K562 (cell line): ENCODE measurements around the gene PCDHGB7. TPM values are rescaled to one million over a fixed set of nuclear protein-coding genes. Genes with fewer than 3 reads are reported as not detected.
"Not testable (repeated sequence)": the region's sequence is repeated elsewhere in the genome, so short reads cannot be mapped to it uniquely, and the experiment has no call there.

Source experiments
- ATAC-seq: fragments of 200-7000 bp; cut with Tn5 transposase; 3 replicates; pipeline ENCODE4 v1.9.1; 2020; ENCODE audit warnings: moderate library complexity
- BruUV-seq: library from RNA; stranded (reverse); fragments of 400-500 nt; replicated peaks from 2 replicates; lab custom pipeline; 2021; lab: Mats Ljungman, UMichigan
- CTCF ChIA-PET: fragments of 300-600 bp; formaldehyde crosslinking; extraction: SDS; loops from one replicate; lab custom pipeline; 2021; ENCODE audit warnings: low intra/inter-chr PET ratio; lab: Yijun Ruan, JAX
- POLR2A ChIA-PET: fragments of 300-600, 350-650 bp; sonication (Branson Sonifier 250); formaldehyde crosslinking; extraction: SDS; loops from one replicate; lab custom pipeline; 2021; ENCODE audit warnings: antibody characterized with exemption, inconsistent platforms; lab: Yijun Ruan, JAX
- DNase-seq, 4 experiments: peaks; one replicate each; pipeline versions ENCODE4 v3.0.0 to v3.0.0-alpha.2; 2011 to 2018; ENCODE audit warnings: low spot score in 3 of 4, mixed read lengths in 3 of 4; ENCODE audit errors: extremely low read depth in 1 of 4
- FAIRE-seq: peaks from 2 replicates; lab custom pipeline; 2011; peaks lifted over from hg19 to GRCh38; lab: Jason Lieb, UNC
- H2AFZ ChIP-seq: 2 replicates; pipeline ENCODE4 v1.6.0; 2011; ENCODE audit warnings: low read depth, low read length, control low read depth, inconsistent platforms
- H3K27ac ChIP-seq: fragments of 200-600 bp; 3 replicates; pipeline ENCODE4 v1.8.0; 2011; ENCODE audit warnings: low read depth, mild to moderate bottlenecking, control low read depth, inconsistent platforms, low read length, moderate library complexity, mixed read lengths; ENCODE audit errors: extremely low read depth
- H3K27me3 ChIP-seq, 2 experiments: fragments of 300-600 bp in 1 of 2; 2 replicates in 1 of 2; 3 replicates in 1 of 2; pipeline versions ENCODE4 v1.6.0 to v1.8.0; 2011; ENCODE audit warnings: inconsistent platforms in 2 of 2, low read length in 2 of 2, mild to moderate bottlenecking in 1 of 2, mixed read lengths in 1 of 2, moderate library complexity in 1 of 2; ENCODE audit not compliant: control insufficient read depth in 2 of 2, insufficient read depth in 2 of 2
- H3K36me3 ChIP-seq: fragments of 300-600 bp; 3 replicates; pipeline ENCODE4 v1.8.0; 2011; ENCODE audit warnings: mild to moderate bottlenecking, low read length, inconsistent platforms; ENCODE audit not compliant: control insufficient read depth, insufficient read depth
- H3K4me1 ChIP-seq, 2 experiments: fragments of 200-600 bp in 1 of 2; replicated peaks in 1 of 2; 2 replicates in 1 of 2; 3 replicates in 1 of 2; pipeline versions ENCODE4 v1.5.1 to v1.8.0; 2011; ENCODE audit warnings: inconsistent platforms in 2 of 2, low read length in 2 of 2, mild to moderate bottlenecking in 1 of 2, mixed read lengths in 1 of 2, moderate library complexity in 1 of 2; ENCODE audit not compliant: control insufficient read depth in 2 of 2, insufficient read depth in 2 of 2
- H3K4me2 ChIP-seq: 2 replicates; pipeline ENCODE4 v1.6.1; 2011; ENCODE audit warnings: low read length, control low read depth, inconsistent platforms, mixed read lengths; ENCODE audit not compliant: insufficient read depth
- H3K4me3 ChIP-seq: fragments of 200-600 bp; sonication (generic), shearing (Covaris generic); 2 replicates; pipeline ENCODE4 v1.5.1; 2016; ENCODE audit warnings: control low read depth, inconsistent platforms
- H3K79me2 ChIP-seq: fragments of 200-600 bp; 3 replicates; pipeline ENCODE4 v1.8.0; 2011; ENCODE audit warnings: low read length, inconsistent platforms; ENCODE audit not compliant: control insufficient read depth, insufficient read depth
- H3K9ac ChIP-seq, 2 experiments: 2 replicates each; pipeline versions ENCODE4 v1.6.0 to v1.6.1; 2011; ENCODE audit warnings: low read depth in 2 of 2, low read length in 2 of 2, control low read depth in 1 of 2, inconsistent platforms in 1 of 2, mild to moderate bottlenecking in 1 of 2, mixed read lengths in 1 of 2; ENCODE audit not compliant: insufficient read depth in 1 of 2
- H3K9me1 ChIP-seq: one replicate; pipeline ENCODE4 v1.6.0; 2011; ENCODE audit warnings: inconsistent platforms, mild to moderate bottlenecking, low read length, moderate library complexity; ENCODE audit not compliant: control insufficient read depth, insufficient read depth
- H3K9me3 ChIP-seq: replicated peaks from 2 replicates; pipeline ENCODE4 v1.5.1; 2011; ENCODE audit warnings: low read depth, low read length, inconsistent platforms; ENCODE audit not compliant: control insufficient read depth, insufficient read depth
- H4K20me1 ChIP-seq: replicated peaks from 2 replicates; pipeline ENCODE4 v1.6.1; 2011; ENCODE audit warnings: low read length, inconsistent platforms, mixed read lengths; ENCODE audit not compliant: control insufficient read depth, insufficient read depth
- BACH1 ChIP-seq: fragments of 200-800 bp; sonication (Bioruptor generic); IDR thresholded peaks from 2 replicates; pipeline ENCODE4 v1.6.1; 2016; ENCODE audit warnings: missing genetic modification characterization, missing compliant biosample characterization
- SIN3B ChIP-seq: fragments of 450-650 bp; IDR thresholded peaks from 2 replicates; pipeline ENCODE4 v1.6.1; 2017; ENCODE audit warnings: low read depth, mild to moderate bottlenecking, moderate library complexity
- YY1 ChIP-seq, 3 experiments: IDR thresholded peaks; 2 replicates each; pipeline ENCODE4 v1.6.1; 2011; ENCODE audit warnings: low read length in 2 of 3, mild to moderate bottlenecking in 2 of 3, moderate library complexity in 2 of 3, borderline replicate concordance in 1 of 3, control low read depth in 1 of 3, low read depth in 1 of 3; ENCODE audit not compliant: insufficient read depth in 3 of 3, insufficient replicate concordance in 2 of 3, control insufficient read depth in 1 of 3, insufficient read length in 1 of 3; ENCODE audit errors: extremely low read depth in 1 of 3
- ZNF282 ChIP-seq: sonication (generic); formaldehyde crosslinking; IDR thresholded peaks from 2 replicates; pipeline ENCODE4 v1.8.1; 2023; ENCODE audit warnings: missing genetic modification reagents
- WGBS: fragments of 100-300 bp; shearing (Covaris generic); methylation state at CpG from one replicate; pipeline ENCODE4 v1.1.6; 2016; ENCODE audit warnings: low coverage, mixed read lengths; ENCODE audit not compliant: insufficient coverage; ENCODE audit errors: missing lambda C conversion rate; 5-methylcytosine and 5-hydroxymethylcytosine counted together
- in situ Hi-C: fragments of 300-500 bp; cut with MboI; formaldehyde crosslinking; loops from 4 replicates; pipeline ENCODE4 v1.15.0; 2018; ENCODE audit warnings: inconsistent platforms, mixed read lengths
- intact Hi-C: fragments of 100-400 bp; cut with micrococcal nuclease; formaldehyde crosslinking; loops from 2 replicates; pipeline ENCODE4 v1.14.2; 2022
- polyA plus RNA-seq, 8 experiments: library from polyadenylated mRNA; depleted of rRNA in 4 of 8; stranded (reverse) in 5 of 8; unstranded in 3 of 8; fragments of >200 nt; fragmentation: Nextera tagmentation in 2 of 8; fragmentation: Illumina TruSeq in 1 of 8; extraction: Ambion mirVana in 2 of 8; extraction: Trizol in 1 of 8; gene quantifications; 2 replicates each; pipeline versions ENCODE4 v1.2.1 to v1.2.3, GENCODE V29; 2011 to 2014; ENCODE audit warnings: inconsistent platforms in 1 of 8, missing spikeins in 1 of 8
- total RNA-seq, 7 experiments: library from RNA; depleted of rRNA in 6 of 7; stranded (reverse); fragments of >200 nt in 6 of 7; fragmentation: Illumina TruSeq in 2 of 7; extraction: Trizol in 2 of 7; gene quantifications; 2 replicates each; pipeline versions ENCODE4 v1.2.1 to v1.2.3, GENCODE V29; 2011 to 2021; ENCODE audit warnings: low replicate concordance in 1 of 7
- TF ChIP-seq, protein P1 (sequence below): sonication (generic); formaldehyde crosslinking; IDR thresholded peaks from 2 replicates; pipeline ENCODE4 v1.8.0; 2022; ENCODE audit warnings: missing genetic modification reagents, mild to moderate bottlenecking, moderate library complexity, borderline replicate concordance
- TF ChIP-seq, protein P2 (sequence below): IDR thresholded peaks from 2 replicates; pipeline ENCODE4 v1.6.1; 2011; ENCODE audit warnings: borderline replicate concordance, low read depth, mild to moderate bottlenecking, moderate library complexity, low read length; ENCODE audit not compliant: insufficient read depth, poor library complexity, severe bottlenecking
- TF ChIP-seq, protein P3 (sequence below): fragments of 450-650 bp; IDR thresholded peaks from 2 replicates; pipeline ENCODE4 v1.6.1; 2016
- TF ChIP-seq, protein P4 (sequence below), 3 experiments: IDR thresholded peaks in 2 of 3; conservative IDR thresholded peaks in 1 of 3; 2 replicates each; pipeline ENCODE4 v1.5.1; 2011 to 2012; ENCODE audit warnings: low read length in 3 of 3, mild to moderate bottlenecking in 3 of 3, control low read depth in 2 of 3, improper control_type of control experiment in 1 of 3, inconsistent platforms in 1 of 3, low read depth in 1 of 3, mixed read lengths in 1 of 3, moderate library complexity in 1 of 3; ENCODE audit not compliant: insufficient read depth in 2 of 3

Gene PCDHGB7
- total and polyA plus RNA-seq, 9 of the 15 experiments (the other 6 are each of a cell fraction or from before 2014, with no cell fraction given) = 0.09 TPM; not detected in 8

DNA sequence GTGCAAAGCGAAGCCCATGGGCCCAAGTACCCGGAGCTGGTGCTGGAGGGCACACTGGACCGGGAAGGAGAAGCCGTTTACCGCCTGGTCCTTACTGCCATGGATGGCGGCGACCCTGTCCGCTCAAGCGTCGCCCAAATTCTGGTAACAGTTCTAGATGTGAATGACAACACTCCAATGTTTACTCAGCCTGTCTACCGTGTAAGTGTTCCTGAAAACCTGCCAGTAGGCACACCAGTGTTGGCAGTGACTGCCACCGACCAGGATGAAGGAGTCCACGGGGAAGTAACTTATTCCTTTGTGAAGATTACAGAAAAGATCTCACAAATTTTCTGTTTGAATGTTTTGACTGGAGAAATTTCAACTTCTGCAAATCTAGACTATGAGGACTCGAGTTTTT is 42.9 kb upstream of the PCDHGB7 start (continued):
- TF ChIP-seq, protein P1, sequence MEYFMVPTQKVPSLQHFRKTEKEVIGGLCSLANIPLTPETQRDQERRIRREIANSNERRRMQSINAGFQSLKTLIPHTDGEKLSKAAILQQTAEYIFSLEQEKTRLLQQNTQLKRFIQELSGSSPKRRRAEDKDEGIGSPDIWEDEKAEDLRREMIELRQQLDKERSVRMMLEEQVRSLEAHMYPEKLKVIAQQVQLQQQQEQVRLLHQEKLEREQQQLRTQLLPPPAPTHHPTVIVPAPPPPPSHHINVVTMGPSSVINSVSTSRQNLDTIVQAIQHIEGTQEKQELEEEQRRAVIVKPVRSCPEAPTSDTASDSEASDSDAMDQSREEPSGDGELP (CRISPR knock-in tag) = no peak
- TF ChIP-seq SIN3B = no peak
- no peak for TF ChIP-seq BACH1
- no peak for TF ChIP-seq ZNF282 (CRISPR knock-in tag)
- TF ChIP-seq YY1 (IDR thresholded peaks at IDR 0.05; ENCODE audit: borderline replicate concordance in 1 of 3, control insufficient read depth in 1 of 3, extremely low read depth in 1 of 3, insufficient read depth in 3 of 3, insufficient read length in 1 of 3, insufficient replicate concordance in 2 of 3, low read depth in 1 of 3, low read length in 2 of 3) = no peak

DNA sequence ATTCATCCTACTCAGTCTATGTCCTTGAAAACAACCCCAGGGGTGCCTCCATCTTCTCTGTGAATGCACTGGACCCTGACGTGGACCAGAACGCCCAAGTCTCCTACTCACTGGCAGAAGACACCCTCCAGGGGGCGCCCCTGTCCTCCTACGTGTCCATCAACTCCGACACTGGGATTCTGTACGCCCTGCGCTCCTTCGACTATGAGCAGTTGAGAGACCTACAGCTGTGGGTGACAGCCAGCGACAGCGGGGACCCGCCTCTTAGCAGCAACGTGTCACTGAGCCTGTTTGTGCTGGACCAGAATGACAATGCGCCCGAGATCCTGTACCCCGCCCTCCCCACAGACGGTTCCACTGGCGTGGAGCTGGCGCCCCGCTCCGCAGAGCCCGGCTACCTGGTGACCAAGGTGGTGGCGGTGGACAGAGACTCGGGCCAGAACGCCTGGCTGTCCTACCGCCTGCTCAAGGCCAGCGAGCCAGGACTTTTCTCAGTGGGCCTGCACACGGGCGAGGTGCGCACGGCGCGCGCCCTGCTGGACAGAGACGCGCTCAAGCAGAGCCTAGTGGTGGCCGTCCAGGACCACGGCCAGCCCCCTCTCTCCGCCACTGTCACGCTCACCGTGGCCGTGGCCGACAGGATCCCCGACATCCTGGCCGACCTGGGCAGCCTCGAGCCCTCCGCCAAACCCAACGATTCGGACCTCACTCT is 41.9 kb upstream of the PCDHGB7 start:
- H3K27ac ChIP-seq, H3K4me1 ChIP-seq, H2AFZ ChIP-seq, H3K9me1 ChIP-seq, H3K4me3 ChIP-seq, H3K4me2 ChIP-seq, H4K20me1 ChIP-seq, POLR2A ChIA-PET, H3K9me3 ChIP-seq, FAIRE-seq, CTCF ChIA-PET, BruUV-seq, in situ Hi-C loops, H3K9ac ChIP-seq, H3K36me3 ChIP-seq, H3K79me2 ChIP-seq, intact Hi-C loops: not testable (repeated sequence)
- TF ChIP-seq, protein P2, sequence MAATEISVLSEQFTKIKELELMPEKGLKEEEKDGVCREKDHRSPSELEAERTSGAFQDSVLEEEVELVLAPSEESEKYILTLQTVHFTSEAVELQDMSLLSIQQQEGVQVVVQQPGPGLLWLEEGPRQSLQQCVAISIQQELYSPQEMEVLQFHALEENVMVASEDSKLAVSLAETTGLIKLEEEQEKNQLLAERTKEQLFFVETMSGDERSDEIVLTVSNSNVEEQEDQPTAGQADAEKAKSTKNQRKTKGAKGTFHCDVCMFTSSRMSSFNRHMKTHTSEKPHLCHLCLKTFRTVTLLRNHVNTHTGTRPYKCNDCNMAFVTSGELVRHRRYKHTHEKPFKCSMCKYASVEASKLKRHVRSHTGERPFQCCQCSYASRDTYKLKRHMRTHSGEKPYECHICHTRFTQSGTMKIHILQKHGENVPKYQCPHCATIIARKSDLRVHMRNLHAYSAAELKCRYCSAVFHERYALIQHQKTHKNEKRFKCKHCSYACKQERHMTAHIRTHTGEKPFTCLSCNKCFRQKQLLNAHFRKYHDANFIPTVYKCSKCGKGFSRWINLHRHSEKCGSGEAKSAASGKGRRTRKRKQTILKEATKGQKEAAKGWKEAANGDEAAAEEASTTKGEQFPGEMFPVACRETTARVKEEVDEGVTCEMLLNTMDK = peak; percentile 40
- TF ChIP-seq, protein P3, sequence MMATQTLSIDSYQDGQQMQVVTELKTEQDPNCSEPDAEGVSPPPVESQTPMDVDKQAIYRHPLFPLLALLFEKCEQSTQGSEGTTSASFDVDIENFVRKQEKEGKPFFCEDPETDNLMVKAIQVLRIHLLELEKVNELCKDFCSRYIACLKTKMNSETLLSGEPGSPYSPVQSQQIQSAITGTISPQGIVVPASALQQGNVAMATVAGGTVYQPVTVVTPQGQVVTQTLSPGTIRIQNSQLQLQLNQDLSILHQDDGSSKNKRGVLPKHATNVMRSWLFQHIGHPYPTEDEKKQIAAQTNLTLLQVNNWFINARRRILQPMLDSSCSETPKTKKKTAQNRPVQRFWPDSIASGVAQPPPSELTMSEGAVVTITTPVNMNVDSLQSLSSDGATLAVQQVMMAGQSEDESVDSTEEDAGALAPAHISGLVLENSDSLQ = peak; percentile 55
- TF ChIP-seq, protein P4, sequence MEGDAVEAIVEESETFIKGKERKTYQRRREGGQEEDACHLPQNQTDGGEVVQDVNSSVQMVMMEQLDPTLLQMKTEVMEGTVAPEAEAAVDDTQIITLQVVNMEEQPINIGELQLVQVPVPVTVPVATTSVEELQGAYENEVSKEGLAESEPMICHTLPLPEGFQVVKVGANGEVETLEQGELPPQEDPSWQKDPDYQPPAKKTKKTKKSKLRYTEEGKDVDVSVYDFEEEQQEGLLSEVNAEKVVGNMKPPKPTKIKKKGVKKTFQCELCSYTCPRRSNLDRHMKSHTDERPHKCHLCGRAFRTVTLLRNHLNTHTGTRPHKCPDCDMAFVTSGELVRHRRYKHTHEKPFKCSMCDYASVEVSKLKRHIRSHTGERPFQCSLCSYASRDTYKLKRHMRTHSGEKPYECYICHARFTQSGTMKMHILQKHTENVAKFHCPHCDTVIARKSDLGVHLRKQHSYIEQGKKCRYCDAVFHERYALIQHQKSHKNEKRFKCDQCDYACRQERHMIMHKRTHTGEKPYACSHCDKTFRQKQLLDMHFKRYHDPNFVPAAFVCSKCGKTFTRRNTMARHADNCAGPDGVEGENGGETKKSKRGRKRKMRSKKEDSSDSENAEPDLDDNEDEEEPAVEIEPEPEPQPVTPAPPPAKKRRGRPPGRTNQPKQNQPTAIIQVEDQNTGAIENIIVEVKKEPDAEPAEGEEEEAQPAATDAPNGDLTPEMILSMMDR (IDR thresholded peaks at IDR 0.05 in 2 of 3, conservative IDR thresholded peaks at IDR 0.05 in 1 of 3; ENCODE audit: insufficient read depth in 2 of 3, low read depth in 1 of 3, low read length in 3 of 3) = peak; percentile 8 to 37 (median 35); a peak in 3 of 6 replicates
- DNase-seq (peak in 1 of 4 experiments; percentile 30), ATAC-seq (peak; percentile 72; the same call in 2 of the 3 replicates)
- 28% methylated on average over 23 of the region's 48 CpGs for WGBS
- H3K27me3 ChIP-seq = peaks cover 4 to 32% of the 10 kb centered on the region in 2 experiments; a peak in 4 of 5 replicates
